SU-DHL-6 (cell line): ENCODE data around the gene SH3GLB1.

Source experiments
- H2AFZ ChIP-seq: fragments of 200-600 bp; sonication (generic); 2 replicates; pipeline ENCODE4 v1.6.1; 2014; ENCODE audit warnings: low read depth, mild to moderate bottlenecking, moderate library complexity, mixed read lengths, antibody characterized with exemption, low read length; ENCODE audit not compliant: severe bottlenecking
- H3F3A ChIP-seq: fragments of 200-600 bp; shearing (Covaris generic); 2 replicates; pipeline ENCODE4 v1.6.0; 2016; ENCODE audit warnings: antibody characterized with exemption, mild to moderate bottlenecking; ENCODE audit not compliant: insufficient read depth
- H3K27ac ChIP-seq: fragments of 200-600 bp; sonication (generic); 2 replicates; pipeline ENCODE4 v1.5.1; 2016; ENCODE audit warnings: low read depth, mild to moderate bottlenecking, low read length, moderate library complexity, mixed read lengths
- H3K27me3 ChIP-seq: fragments of 200-600 bp; sonication (generic), shearing (Covaris generic); 2 replicates; pipeline ENCODE4 v1.6.0; 2014; ENCODE audit warnings: mild to moderate bottlenecking, low read length
- H3K36me3 ChIP-seq: fragments of 200-600 bp; sonication (generic); 2 replicates; pipeline ENCODE4 v1.6.1; 2014; ENCODE audit warnings: mild to moderate bottlenecking, low read length, mixed read lengths
- H3K4me2 ChIP-seq: fragments of 300-600, 200-600 bp; shearing (Covaris generic), sonication (generic); 2 replicates; pipeline ENCODE4 v1.6.0; 2014; ENCODE audit warnings: low read length, low read depth, mild to moderate bottlenecking; ENCODE audit not compliant: poor library complexity, severe bottlenecking
- H3K4me3 ChIP-seq: fragments of 200-600 bp; sonication (generic); 2 replicates; pipeline ENCODE4 v1.5.1; 2014; ENCODE audit warnings: antibody characterized with exemption, low read length, mild to moderate bottlenecking, mixed read lengths; ENCODE audit not compliant: insufficient read depth, poor library complexity, severe bottlenecking
- H3K79me2 ChIP-seq: fragments of 200-600 bp; sonication (generic); 2 replicates; pipeline ENCODE4 v1.6.1; 2014; ENCODE audit warnings: mild to moderate bottlenecking, low read length, moderate library complexity; ENCODE audit not compliant: insufficient read depth
- H3K9ac ChIP-seq: fragments of 200-600 bp; sonication (generic); 2 replicates; pipeline ENCODE4 v1.7.0; 2014; ENCODE audit warnings: mild to moderate bottlenecking, low read length
- H3K9me2 ChIP-seq: fragments of 200-600 bp; sonication (generic); replicated peaks from 2 replicates; pipeline ENCODE4 v1.6.1; 2014; ENCODE audit warnings: low read length; ENCODE audit not compliant: insufficient read depth
- H3K9me3 ChIP-seq: fragments of 200-600 bp; sonication (generic); 2 replicates; pipeline ENCODE4 v1.6.1; 2014; ENCODE audit warnings: low read length, mixed read lengths; ENCODE audit not compliant: insufficient read depth
- H4K20me1 ChIP-seq: fragments of 200-600 bp; sonication (generic); 2 replicates; pipeline ENCODE4 v1.6.1; 2014; ENCODE audit warnings: low read depth, mild to moderate bottlenecking, antibody characterized with exemption, low read length, moderate library complexity, mixed read lengths
- EZH2phosphoT487 ChIP-seq: fragments of 200-600 bp; sonication (generic), shearing (Covaris generic); conservative IDR thresholded peaks from 2 replicates; pipeline ENCODE4 v1.6.1; 2018; ENCODE audit warnings: mild to moderate bottlenecking, antibody characterized with exemption, low read length, moderate library complexity, mixed read lengths
- TF ChIP-seq, protein P1 (sequence below): fragments of 200-600 bp; sonication (generic); IDR thresholded peaks from one replicate; pipeline ENCODE4 v1.5.1; 2017; ENCODE audit warnings: antibody characterized with exemption, mild to moderate bottlenecking, low read length, moderate library complexity; ENCODE audit not compliant: insufficient read depth, poor library complexity, severe bottlenecking

Gene SH3GLB1

DNA sequence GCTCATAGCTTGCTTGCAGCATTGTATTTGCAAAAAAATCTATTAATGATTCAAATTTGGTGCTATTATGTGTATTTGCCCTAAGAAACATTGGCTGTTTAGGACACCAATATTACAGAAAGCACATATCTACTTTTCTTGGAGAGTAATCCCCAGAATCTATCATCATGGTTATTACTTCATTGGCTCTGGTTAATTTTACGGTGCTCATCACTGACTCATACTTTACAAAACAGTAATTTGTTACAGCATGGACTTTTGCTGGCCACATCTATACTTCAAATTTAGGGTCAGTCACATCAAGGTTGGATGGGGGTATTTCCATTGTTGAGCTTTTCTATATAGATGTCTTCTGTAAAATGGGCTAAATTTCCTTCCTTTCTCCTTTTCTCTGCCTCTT is 45.7 kb downstream of the SH3GLB1 start:
- no peak overlapping the region for H2AFZ ChIP-seq
- no peak overlapping the region for H3K9ac ChIP-seq
- H3K27ac ChIP-seq, result no peak overlapping the region
- no peaks in the 10 kb centered on the region for H3K27me3 ChIP-seq
- no peaks in the 10 kb centered on the region for H3F3A ChIP-seq
- no peaks in the 10 kb centered on the region for H3K36me3 ChIP-seq
- H3K4me2 ChIP-seq, result no peak overlapping the region
- no peaks in the 10 kb centered on the region for H3K79me2 ChIP-seq
- no peaks in the 10 kb centered on the region for H4K20me1 ChIP-seq
- TF ChIP-seq, protein P1, sequence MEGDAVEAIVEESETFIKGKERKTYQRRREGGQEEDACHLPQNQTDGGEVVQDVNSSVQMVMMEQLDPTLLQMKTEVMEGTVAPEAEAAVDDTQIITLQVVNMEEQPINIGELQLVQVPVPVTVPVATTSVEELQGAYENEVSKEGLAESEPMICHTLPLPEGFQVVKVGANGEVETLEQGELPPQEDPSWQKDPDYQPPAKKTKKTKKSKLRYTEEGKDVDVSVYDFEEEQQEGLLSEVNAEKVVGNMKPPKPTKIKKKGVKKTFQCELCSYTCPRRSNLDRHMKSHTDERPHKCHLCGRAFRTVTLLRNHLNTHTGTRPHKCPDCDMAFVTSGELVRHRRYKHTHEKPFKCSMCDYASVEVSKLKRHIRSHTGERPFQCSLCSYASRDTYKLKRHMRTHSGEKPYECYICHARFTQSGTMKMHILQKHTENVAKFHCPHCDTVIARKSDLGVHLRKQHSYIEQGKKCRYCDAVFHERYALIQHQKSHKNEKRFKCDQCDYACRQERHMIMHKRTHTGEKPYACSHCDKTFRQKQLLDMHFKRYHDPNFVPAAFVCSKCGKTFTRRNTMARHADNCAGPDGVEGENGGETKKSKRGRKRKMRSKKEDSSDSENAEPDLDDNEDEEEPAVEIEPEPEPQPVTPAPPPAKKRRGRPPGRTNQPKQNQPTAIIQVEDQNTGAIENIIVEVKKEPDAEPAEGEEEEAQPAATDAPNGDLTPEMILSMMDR, result no peak
- TF ChIP-seq EZH2phosphoT487, result no peak
- H3K9me2 ChIP-seq, result no peaks in the 10 kb centered on the region
- no peak overlapping the region for H3K4me3 ChIP-seq
- H3K9me3 ChIP-seq, result no peaks in the 10 kb centered on the region

DNA sequence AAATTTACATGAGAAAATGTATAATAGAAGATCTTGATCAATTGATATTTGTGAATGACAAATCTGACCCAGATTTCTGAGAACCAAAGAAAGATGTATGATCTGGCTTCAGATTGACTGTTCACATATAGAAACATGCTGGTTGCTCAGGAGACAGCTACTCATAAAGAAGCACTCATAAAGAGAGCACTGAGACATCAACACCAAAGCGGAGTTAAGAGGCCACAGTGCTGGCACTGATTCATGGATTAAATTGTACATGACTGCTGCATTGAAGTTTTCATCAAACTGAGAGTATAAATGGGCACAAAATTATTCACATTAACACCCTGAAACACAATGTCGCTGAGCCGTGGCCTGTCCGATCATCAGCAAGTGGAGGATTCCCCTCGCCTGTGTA is 46.2 kb downstream of the SH3GLB1 start:
- Histone ChIP-seq H3K9ac (no peak overlapping the region), H3K4me2 (no peak overlapping the region), H3K4me3 (no peak overlapping the region), H3K9me2 (no peaks in the 10 kb centered on the region), H2AFZ (no peak overlapping the region), H3K27me3 (no peaks in the 10 kb centered on the region), H4K20me1 (no peaks in the 10 kb centered on the region), H3K79me2 (no peaks in the 10 kb centered on the region), H3F3A (peaks cover 1% of the 10 kb centered on the region; the same call in 1 of the 2 replicates), H3K36me3 (no peaks in the 10 kb centered on the region), H3K9me3 (no peaks in the 10 kb centered on the region), H3K27ac (no peak overlapping the region)
- no peak for TF ChIP-seq EZH2phosphoT487
- TF ChIP-seq, protein P1, result no peak

DNA sequence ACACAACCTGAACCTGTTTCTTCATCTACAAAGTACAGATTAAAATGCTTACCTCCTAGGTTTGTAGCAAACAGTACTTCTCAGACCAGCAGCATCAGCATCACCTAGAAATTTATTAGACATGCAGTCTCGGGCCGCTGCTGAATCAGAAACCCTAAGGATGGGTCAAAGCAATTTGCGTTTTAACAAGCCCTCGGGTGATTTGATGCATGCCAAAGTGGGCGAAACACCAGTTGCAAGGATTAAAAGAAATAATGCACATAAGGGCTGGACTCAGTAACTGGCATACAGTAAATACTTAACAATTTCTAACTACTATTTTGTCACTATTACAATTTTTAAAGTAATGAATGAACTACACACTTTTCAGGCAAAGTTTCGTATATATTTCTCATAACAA is 47.5 kb downstream of the SH3GLB1 start:
- TF ChIP-seq, protein P1, result no peak
- TF ChIP-seq EZH2phosphoT487, result no peak
- Histone ChIP-seq H2AFZ (no peak overlapping the region), H4K20me1 (no peaks in the 10 kb centered on the region), H3K9me2 (no peaks in the 10 kb centered on the region), H3K27me3 (no peaks in the 10 kb centered on the region), H3F3A (peaks cover 9% of the 10 kb centered on the region; the same call in 1 of the 2 replicates), H3K4me3 (no peak overlapping the region), H3K36me3 (no peaks in the 10 kb centered on the region), H3K4me2 (no peak overlapping the region), H3K9ac (no peak overlapping the region), H3K9me3 (no peaks in the 10 kb centered on the region), H3K27ac (no peak overlapping the region), H3K79me2 (no peaks in the 10 kb centered on the region)

DNA sequence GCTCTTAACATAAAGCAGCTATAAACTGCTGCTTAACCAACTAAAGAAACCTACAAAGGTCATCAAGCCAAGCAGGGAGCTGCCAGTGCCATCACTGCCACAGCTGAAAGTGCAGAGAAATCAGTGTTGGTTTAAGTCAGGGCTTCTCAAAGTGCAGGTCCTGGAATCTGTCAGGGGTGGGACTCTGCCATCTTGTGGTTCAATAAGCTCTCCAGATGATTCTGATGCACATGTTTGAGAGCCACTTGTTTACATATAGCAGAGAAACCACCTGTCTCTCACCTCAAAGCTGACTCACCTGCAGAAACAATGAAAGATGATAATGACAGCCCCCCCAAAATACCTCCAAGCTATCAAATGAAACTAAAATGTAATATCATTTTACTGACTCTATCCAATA is 49.3 kb downstream of the SH3GLB1 start:
- Histone ChIP-seq H3K9ac (no peak overlapping the region), H3K4me2 (no peak overlapping the region), H4K20me1 (no peaks in the 10 kb centered on the region), H3K79me2 (no peaks in the 10 kb centered on the region), H3K9me3 (no peaks in the 10 kb centered on the region), H3K27ac (no peak overlapping the region), H3K9me2 (no peaks in the 10 kb centered on the region), H3K27me3 (no peaks in the 10 kb centered on the region), H3K4me3 (no peak overlapping the region), H3F3A (peaks cover 9% of the 10 kb centered on the region; the same call in 1 of the 2 replicates), H3K36me3 (no peaks in the 10 kb centered on the region), H2AFZ (no peak overlapping the region)
- TF ChIP-seq EZH2phosphoT487, result no peak
- TF ChIP-seq, protein P1, result no peak
